ENCODE results near the gene SIL1.
"Not testable (repeated sequence)": the region's sequence is repeated elsewhere in the genome, so short reads cannot be mapped to it uniquely, and the experiment has no call there.

SIL1 gene

DNA sequence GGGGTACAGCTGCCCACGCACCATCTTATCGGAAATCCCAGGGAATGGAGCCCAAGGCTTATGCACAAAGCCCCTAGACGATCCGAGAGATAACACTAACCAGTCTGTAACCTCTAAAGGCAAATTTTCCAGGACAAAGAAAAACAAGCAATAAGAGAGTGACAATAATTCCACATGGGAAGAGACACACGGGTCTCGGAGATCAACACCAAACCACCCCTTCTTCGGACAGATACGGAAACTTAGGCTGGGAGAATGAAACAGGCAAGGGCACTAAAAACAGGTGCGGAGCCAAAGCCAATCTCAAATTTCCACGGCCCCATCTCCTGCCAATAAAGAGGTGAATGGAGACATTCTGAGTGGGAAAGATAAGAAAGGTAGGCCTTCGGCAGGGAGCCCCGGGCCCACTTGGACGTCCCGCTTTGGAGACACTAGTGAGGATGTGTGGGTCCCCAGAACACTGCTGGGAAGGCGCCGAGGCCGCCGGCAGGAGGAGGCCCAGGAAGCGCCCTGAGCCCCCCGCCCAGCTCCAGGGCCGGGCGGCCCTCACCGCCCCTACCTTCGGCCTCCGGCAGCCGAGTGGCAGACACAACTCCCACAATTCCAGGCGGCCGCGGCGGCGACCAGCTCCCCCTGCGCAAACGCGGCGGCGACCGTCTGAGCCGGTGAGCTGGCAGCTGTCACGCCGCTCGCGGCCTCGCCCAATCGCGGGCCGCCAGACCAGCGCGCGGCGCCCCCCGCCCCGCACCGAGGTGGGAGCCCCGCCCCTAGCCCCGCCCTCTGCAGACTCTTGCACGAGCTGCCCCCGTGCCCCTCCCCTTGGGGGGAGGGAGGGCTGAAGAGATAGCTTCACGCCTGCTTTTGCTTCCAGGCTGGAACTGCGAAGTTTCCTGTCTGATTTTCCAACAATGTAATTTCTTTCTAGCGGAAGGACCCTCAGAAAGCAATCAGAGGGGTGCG is at the start of gene SIL1:
TSS of gene SIL1 (minus strand) at position 659 of the 960 bp plus-strand sequence. CDS start 70,525 bp downstream, outside the sequence.
- Histone ChIP-seq H3K9me3 (ENCODE audit: control insufficient read depth, insufficient read depth, low read length) (no peaks in the 10 kb centered on the region), H3K4me1 (ENCODE audit: insufficient read depth, low read length) (no peaks in the 10 kb centered on the region), H3K9ac (ENCODE audit: low read depth, low read length) (peak within 1 kb of the TSS; percentile 100), H3K36me3 (ENCODE audit: insufficient read depth, low read length) (no peaks in the 10 kb centered on the region)

DNA sequence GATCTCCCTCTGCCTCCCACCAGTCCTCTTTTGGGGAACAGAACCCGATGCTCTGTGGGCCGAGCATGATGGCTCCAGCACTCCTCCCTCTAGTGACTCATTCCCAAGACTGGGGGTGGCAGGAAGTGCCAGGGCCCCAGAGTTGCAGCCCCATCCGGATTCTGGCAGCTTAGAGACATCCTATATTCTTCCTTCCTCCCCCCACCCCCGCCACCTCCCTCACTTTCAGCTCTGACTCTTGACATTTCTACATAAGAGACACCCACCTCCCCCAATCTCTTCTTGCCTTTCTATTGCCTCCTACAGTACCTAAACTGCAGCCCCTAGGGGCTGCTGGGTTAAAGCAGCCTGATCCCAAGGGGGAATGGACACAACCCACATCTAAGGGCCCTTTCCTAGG is 48.2 kb upstream of the SIL1 start:
- Histone ChIP-seq H3K4me1 (ENCODE audit: insufficient read depth, low read length) (peaks cover 7% of the 10 kb centered on the region), H3K9me3 (ENCODE audit: control insufficient read depth, insufficient read depth, low read length) (no peaks in the 10 kb centered on the region), H3K9ac (ENCODE audit: low read depth, low read length) (no peak overlapping the region), H3K36me3 (ENCODE audit: insufficient read depth, low read length) (no peaks in the 10 kb centered on the region)

DNA sequence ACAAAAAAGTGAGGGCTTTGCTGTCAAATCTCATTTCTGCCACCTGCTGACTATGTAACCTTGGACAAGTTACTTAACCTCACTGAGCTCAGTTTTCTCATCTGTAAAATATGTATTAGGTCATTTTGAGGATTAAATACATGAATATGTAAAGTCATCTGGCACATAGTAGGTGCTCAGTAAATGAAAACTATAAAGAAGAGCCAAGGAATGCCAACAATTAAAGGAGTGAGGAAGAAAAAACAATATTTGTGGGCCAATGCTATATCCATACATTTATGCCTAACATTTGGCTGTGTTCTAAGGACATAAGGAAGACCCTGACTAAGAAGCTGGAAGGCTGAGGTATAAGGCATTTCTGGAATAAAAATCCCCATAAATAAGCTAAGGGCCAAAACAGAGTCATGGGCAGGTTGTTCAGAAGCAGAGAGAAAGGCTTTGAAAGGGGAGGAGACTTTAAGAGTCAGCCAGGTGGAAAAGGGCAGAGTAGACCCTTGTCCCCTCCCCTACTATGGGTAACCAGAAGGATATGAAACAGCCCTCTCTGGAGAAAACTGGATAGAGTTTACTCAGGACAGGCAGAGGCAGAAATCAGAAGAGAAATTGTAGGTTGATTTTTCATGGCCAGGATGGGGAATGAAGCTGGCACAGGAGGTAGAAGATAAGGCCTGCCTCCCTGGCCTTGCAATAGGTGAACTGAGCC is 47.6 kb upstream of the SIL1 start:
- Histone ChIP-seq H3K4me1 (ENCODE audit: insufficient read depth, low read length) (peaks cover 7% of the 10 kb centered on the region), H3K9me3 (ENCODE audit: control insufficient read depth, insufficient read depth, low read length) (no peaks in the 10 kb centered on the region), H3K9ac (ENCODE audit: low read depth, low read length) (no peak overlapping the region), H3K36me3 (ENCODE audit: insufficient read depth, low read length) (no peaks in the 10 kb centered on the region)

DNA sequence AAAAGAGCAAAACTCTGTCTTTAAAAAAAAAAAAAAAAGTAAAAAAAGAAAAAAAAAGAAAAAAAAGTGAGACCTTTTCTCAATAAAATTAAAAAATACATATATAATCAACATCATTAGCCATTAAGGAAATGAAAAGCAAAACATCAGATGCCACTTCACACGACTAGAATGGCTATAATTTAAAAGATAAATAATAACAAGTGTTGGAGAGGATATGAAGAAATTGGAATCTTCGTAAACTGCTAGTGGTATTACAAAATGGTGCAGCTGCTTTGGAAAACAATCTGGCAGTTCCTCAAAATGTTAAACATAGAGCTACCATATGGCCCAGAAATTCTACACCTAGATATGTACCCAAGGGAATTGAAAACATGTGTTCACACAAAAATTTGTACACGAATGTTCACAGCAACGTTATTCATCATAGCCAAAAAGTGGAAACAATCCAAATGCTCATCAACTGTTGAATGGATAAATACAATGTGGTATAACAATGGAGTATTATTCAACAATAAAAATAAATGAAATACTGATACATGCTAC is 45.3 kb upstream of the SIL1 start:
- Histone ChIP-seq H3K9me3 (ENCODE audit: control insufficient read depth, insufficient read depth, low read length) (no peaks in the 10 kb centered on the region; the same call in 1 of the 2 replicates), H3K9ac (ENCODE audit: low read depth, low read length) (no peak overlapping the region), H3K36me3 (ENCODE audit: insufficient read depth, low read length) (no peaks in the 10 kb centered on the region), H3K4me1 (ENCODE audit: insufficient read depth, low read length) (peaks cover 7% of the 10 kb centered on the region)

DNA sequence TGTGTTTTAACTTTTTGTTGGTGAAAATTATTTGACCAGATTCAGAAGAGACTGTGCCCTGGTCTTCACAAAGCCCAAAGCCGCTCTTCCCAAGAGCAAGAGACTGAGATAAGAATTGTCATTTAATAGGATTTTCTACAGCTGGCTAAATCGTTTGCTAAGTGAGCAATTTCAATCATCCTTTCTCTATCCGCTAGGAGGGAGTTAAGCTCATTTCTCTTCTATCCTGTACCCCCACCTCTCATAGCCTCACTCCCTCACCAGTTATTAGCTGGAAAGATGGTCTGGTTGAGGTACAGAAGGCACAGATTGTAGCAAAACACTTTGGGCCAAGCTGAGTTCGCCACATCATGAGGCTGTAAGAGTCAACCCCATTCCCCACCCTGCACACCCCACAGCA is 43.0 kb upstream of the SIL1 start:
- no peaks in the 10 kb centered on the region for H3K36me3 ChIP-seq (ENCODE audit: insufficient read depth, low read length)
- no peak overlapping the region for H3K9ac ChIP-seq (ENCODE audit: low read depth, low read length)
- H3K4me1 ChIP-seq (ENCODE audit: insufficient read depth, low read length): peaks cover 6% of the 10 kb centered on the region
- H3K9me3 ChIP-seq (ENCODE audit: control insufficient read depth, insufficient read depth, low read length): peaks cover 2% of the 10 kb centered on the region

DNA sequence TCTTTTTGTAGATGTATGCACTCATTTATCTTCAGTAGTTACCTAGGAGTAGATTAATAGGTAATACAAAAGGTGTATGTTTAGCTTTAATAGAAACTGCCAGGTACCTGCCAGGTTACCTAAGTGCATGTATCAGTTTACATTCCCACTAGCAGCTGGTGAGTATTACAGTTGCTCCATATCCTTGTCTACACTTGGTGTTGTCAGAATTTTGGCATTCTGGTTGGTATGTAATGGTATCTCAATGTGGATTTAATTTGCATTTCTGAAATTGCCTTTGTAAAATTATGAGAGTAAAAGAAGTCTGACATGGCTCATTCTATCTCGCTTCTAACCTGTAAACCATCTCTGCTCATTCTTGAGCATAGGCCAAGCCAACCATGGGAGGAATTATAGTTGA is 38.3 kb upstream of the SIL1 start:
- H3K4me1 ChIP-seq (ENCODE audit: insufficient read depth, low read length): no peaks in the 10 kb centered on the region
- H3K36me3 ChIP-seq (ENCODE audit: insufficient read depth, low read length): no peaks in the 10 kb centered on the region
- peaks cover 2% of the 10 kb centered on the region for H3K9me3 ChIP-seq (ENCODE audit: control insufficient read depth, insufficient read depth, low read length)
- no peak overlapping the region for H3K9ac ChIP-seq (ENCODE audit: low read depth, low read length)

DNA sequence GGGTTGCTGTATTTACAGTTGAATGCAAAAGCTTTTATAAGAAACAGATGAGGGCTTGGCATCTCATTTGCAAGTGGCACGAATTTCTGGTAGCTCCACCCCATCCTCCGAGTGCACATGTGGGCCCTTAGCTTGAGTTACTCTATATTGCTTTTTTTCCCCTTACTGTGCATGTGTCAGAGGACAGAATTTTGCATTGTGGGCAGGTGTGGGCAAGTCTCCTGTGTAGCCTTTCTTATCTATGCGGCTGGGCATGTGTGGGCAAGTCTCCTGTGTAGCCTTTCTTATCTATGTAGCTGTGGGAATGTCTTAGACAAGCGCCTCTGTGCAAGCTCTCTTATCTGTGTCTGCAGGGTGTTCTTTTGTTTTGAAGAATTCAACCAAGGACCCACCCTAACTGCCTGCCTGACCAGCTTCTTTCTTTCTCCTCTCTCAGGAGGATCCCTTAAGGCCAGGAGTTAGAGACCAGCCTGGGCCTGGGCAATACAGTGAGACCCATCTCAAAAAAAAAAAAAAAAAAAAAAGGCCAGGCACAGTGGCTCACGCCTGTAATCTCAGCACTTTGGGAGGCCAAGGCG is 34.1 kb upstream of the SIL1 start:
- Histone ChIP-seq H3K36me3 (ENCODE audit: insufficient read depth, low read length) (no peaks in the 10 kb centered on the region), H3K9ac (ENCODE audit: low read depth, low read length) (no peak overlapping the region), H3K4me1 (ENCODE audit: insufficient read depth, low read length) (no peaks in the 10 kb centered on the region), H3K9me3 (ENCODE audit: control insufficient read depth, insufficient read depth, low read length) (peaks cover 2% of the 10 kb centered on the region; the same call in 1 of the 2 replicates)

DNA sequence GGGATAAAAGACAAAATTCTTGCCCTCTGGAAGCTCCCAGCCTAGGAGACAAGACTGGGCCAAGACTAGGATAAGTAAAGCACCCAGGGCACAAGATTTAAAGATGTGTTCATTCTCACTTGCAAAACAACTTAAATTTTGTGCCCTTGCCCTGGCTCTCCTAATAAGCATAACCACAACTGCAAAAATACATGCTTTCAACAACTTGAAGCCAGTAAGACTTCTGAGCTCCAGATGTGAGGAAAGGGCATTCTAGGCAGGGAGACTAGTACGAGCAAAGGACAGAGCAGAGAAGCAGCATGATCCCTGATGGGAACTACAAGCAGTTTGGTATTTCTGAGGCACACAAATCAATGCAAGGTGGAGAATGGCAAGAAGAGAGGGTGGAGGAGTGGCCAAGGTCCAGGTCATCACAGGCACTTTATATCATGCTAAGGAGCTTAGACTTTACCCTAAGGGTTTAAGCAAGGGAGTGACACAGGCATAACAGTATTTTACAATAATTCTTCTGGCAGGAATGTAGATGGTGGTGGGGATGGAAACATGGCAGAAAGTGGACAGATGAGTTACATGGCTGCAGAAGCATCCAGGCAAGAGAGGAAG is 30.1 kb upstream of the SIL1 start:
- no peaks in the 10 kb centered on the region for H3K9me3 ChIP-seq (ENCODE audit: control insufficient read depth, insufficient read depth, low read length)
- H3K36me3 ChIP-seq (ENCODE audit: insufficient read depth, low read length): no peaks in the 10 kb centered on the region
- no peak overlapping the region for H3K9ac ChIP-seq (ENCODE audit: low read depth, low read length)

DNA sequence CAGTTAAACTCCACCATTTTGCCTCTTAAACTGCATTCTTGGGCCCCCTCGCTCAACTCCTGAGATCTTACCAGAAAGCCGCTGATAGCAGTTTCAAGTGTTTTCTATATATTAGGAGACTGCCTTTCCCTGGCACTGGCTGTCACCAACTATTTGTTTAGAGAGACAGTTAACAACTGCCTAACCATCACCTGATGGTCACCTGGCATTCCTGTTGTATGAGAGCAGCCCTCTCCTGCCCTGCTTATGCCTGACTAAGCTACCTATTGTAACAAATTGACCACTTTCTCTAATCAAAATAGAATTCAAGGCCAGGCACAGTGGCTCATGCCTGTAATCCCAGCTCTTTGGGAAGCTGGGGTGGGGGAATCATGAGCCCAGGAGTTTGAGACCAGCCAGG is 28.0 kb upstream of the SIL1 start:
- H3K9ac ChIP-seq (ENCODE audit: low read depth, low read length): no peak overlapping the region
- H3K4me1 ChIP-seq (ENCODE audit: insufficient read depth, low read length): no peaks in the 10 kb centered on the region
- H3K36me3 ChIP-seq (ENCODE audit: insufficient read depth, low read length): no peaks in the 10 kb centered on the region
- no peaks in the 10 kb centered on the region for H3K9me3 ChIP-seq (ENCODE audit: control insufficient read depth, insufficient read depth, low read length)

More for the DNA sequence above, 30.1 kb upstream of the SIL1 start:
- no peaks in the 10 kb centered on the region for H3K4me1 ChIP-seq (ENCODE audit: insufficient read depth, low read length)

DNA sequence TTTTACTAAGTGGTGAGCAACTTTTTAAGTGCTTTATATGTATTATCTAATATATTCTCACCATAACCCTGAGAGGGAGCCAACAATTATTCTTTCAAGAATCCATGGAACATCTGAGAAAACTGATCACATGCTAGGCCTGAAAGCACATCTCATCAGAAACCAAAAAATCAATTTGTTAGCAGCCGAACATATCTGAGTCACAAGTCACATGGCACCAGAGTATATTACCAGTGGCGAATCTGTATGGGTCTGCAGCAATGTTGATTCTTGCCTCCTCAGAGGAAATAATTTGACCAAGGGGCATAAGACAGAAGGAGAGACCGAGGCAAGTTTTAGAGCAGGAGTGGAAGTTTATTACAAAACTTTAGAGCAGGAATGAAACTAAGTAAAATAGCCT is 25.3 kb upstream of the SIL1 start:
- no peaks in the 10 kb centered on the region for H3K36me3 ChIP-seq (ENCODE audit: insufficient read depth, low read length)
- H3K4me1 ChIP-seq (ENCODE audit: insufficient read depth, low read length): no peaks in the 10 kb centered on the region
- H3K9ac ChIP-seq (ENCODE audit: low read depth, low read length): no peak overlapping the region
- H3K9me3 ChIP-seq (ENCODE audit: control insufficient read depth, insufficient read depth, low read length): no peaks in the 10 kb centered on the region; the same call in 1 of the 2 replicates

DNA sequence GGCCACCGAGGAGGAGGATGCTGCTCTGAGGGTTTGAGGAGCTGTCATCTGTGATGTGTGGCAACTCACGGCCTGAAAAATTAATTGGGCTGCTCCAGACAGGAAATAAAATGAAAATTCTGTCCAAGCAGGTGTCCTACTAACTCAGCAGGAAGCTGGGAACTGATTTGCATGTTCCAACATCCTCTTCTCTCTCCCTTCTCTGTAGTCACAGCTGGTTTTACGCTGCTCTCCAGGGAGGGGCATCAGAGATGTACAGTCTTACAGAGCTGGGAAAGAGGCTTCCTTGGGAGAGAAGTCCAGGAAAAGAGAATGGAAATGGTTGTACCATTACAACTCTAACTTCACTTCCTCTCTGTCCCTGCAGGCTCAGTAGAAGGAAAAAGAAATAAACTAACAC is 24.2 kb upstream of the SIL1 start:
- no peaks in the 10 kb centered on the region for H3K36me3 ChIP-seq (ENCODE audit: insufficient read depth, low read length)
- no peaks in the 10 kb centered on the region for H3K4me1 ChIP-seq (ENCODE audit: insufficient read depth, low read length)
- H3K9ac ChIP-seq (ENCODE audit: low read depth, low read length): no peak overlapping the region
- peaks cover 2% of the 10 kb centered on the region for H3K9me3 ChIP-seq (ENCODE audit: control insufficient read depth, insufficient read depth, low read length)

DNA sequence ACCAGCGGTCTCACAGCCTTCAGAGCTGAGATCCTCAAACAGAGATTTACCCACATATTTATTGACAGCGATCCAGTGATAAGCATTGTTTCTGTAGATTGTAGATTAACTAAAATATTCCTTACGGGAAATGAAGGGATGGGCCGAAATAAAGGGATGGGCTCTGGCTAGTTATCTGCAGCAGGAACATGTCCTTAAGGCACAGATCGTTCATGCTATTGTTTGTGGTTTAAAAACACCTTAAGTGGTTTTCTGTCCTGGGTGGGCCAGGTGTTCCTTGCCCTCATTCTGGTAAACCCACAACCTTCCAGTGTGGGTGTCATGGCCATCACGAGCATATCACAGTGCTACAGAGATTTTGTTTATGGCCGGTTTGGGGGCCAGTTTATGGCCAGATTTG is 19.9 kb upstream of the SIL1 start:
- not testable (repeated sequence) for H3K4me1 ChIP-seq (ENCODE audit: insufficient read depth, low read length); H3K9ac ChIP-seq (ENCODE audit: low read depth, low read length)

DNA sequence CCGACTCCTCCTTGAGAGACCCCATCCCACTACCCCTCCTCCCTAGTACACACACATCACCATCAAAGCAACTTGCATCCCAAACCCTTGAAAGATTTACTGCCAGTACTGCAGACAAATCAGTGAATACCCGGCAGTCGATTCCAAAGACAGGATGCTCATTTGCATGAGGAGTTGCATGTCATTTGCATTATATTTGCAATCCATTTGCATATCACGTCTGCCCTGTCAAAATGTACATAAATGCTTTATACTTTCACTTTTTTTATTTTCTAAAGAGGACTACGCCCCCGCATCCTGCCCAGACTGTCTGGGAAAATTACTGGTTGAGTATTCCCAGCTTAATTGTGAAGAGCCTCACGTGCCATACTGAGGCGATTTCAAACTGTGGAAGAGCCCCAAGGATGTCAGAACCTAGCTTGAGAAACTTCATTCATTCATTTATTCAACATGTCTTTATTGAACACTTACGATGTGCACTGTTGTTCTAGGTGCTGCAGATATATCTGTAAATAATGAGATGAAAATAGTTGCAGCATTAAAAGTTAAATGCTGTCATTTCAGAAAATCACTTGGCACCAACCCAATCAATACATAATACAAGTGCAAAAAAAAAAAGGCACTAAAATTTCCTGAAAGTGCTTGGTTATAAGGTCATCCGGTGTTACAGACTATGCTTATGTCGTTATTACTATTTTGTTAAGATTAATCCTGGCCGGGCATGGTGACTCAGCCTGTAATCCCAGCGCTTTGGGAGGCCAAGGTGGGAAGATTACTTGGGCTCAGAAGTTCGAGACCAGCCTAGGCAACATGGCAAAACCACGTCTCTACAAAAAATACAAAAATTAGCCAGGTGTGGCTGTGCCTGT is 17.2 kb upstream of the SIL1 start:
- peaks cover 8% of the 10 kb centered on the region; the same call in 1 of the 2 replicates for H3K4me1 ChIP-seq (ENCODE audit: insufficient read depth, low read length)
- H3K9ac ChIP-seq (ENCODE audit: low read depth, low read length): no peak overlapping the region
- H3K36me3 ChIP-seq (ENCODE audit: insufficient read depth, low read length): no peaks in the 10 kb centered on the region
- H3K9me3 ChIP-seq (ENCODE audit: control insufficient read depth, insufficient read depth, low read length): peaks cover 2% of the 10 kb centered on the region

More for the DNA sequence above, 19.9 kb upstream of the SIL1 start:
- H3K36me3 ChIP-seq (ENCODE audit: insufficient read depth, low read length); H3K9me3 ChIP-seq (ENCODE audit: control insufficient read depth, insufficient read depth, low read length): not testable (repeated sequence)

All from ES-I3 (cell line).